WTC11 (cell line): Measurements from ENCODE around the gene DNAJC8. TPM values are rescaled to one million over a fixed set of nuclear protein-coding genes. Genes with fewer than 3 reads are reported as not detected.

Source experiments
- ATAC-seq: fragments of 200-7000 bp; cut with Tn5 transposase; 2 replicates; pipeline ENCODE4 v1.10.0; 2021; ENCODE audit warnings: mild to moderate bottlenecking, moderate library complexity
- CTCF ChIA-PET: fragments of 300-600 bp; sonication (Branson Sonifier 250); formaldehyde crosslinking; loops from one replicate; lab custom pipeline; 2021; ENCODE audit warnings: antibody characterized with exemption; lab: Charles Lee
- POLR2A ChIA-PET: fragments of 350-600 bp; sonication (Branson Sonifier 250); formaldehyde crosslinking; loops from one replicate; lab custom pipeline; 2021; ENCODE audit warnings: antibody characterized with exemption; lab: Charles Lee
- DNase-seq: peaks from one replicate; pipeline ENCODE4 v3.0.0; 2021; ENCODE audit warnings: low spot score
- H3K27ac Mint-ChIP-seq: 2 replicates; pipeline ENCODE4 v1.8.0; 2021; ENCODE audit warnings: mixed read lengths
- H3K27me3 Mint-ChIP-seq: 2 replicates; pipeline ENCODE4 v1.8.0; 2021; ENCODE audit warnings: low read depth, mild to moderate bottlenecking, moderate library complexity, mixed read lengths
- H3K36me3 Mint-ChIP-seq: 2 replicates; pipeline ENCODE4 v1.8.0; 2021; ENCODE audit warnings: mixed read lengths
- H3K4me1 Mint-ChIP-seq: 2 replicates; pipeline ENCODE4 v1.8.0; 2022; ENCODE audit warnings: mixed read lengths
- H3K4me3 Mint-ChIP-seq: 2 replicates; pipeline ENCODE4 v1.8.0; 2021; ENCODE audit warnings: mild to moderate bottlenecking, moderate library complexity, mixed read lengths
- H3K9me3 Mint-ChIP-seq: 2 replicates; pipeline ENCODE4 v1.8.0; 2021; ENCODE audit warnings: mixed read lengths
- AR ChIP-seq: fragments of 250-450 bp; sonication (Bioruptor Pico); IDR thresholded peaks from 2 replicates; pipeline ENCODE4 v1.9.0; 2021; ENCODE audit warnings: mild to moderate bottlenecking
- E2F4 ChIP-seq: sonication (generic); formaldehyde crosslinking; IDR thresholded peaks from 2 replicates; pipeline ENCODE4 v1.8.1; 2022; ENCODE audit warnings: low read depth, mild to moderate bottlenecking, moderate library complexity, missing genetic modification reagents, borderline replicate concordance
- FOXK1 ChIP-seq: sonication (generic); formaldehyde crosslinking; IDR thresholded peaks from 2 replicates; pipeline ENCODE4 v1.8.0; 2022; ENCODE audit warnings: mild to moderate bottlenecking, moderate library complexity, missing genetic modification reagents
- GTF2I ChIP-seq: fragments of 250-450 bp; sonication (Bioruptor Pico); conservative IDR thresholded peaks from 2 replicates; pipeline ENCODE4 v1.4.0; 2021; ENCODE audit warnings: mild to moderate bottlenecking
- JAZF1 ChIP-seq: fragments of 250-450 bp; sonication (Bioruptor Pico); IDR thresholded peaks from 2 replicates; pipeline ENCODE4 v1.9.0; 2021; ENCODE audit warnings: moderate library complexity, mild to moderate bottlenecking, inconsistent platforms
- PRRX2 ChIP-seq: fragments of 250-450 bp; sonication (Bioruptor Pico); IDR thresholded peaks from 2 replicates; pipeline ENCODE4 v1.8.0; 2021; ENCODE audit warnings: mild to moderate bottlenecking
- RELA ChIP-seq: sonication (generic); formaldehyde crosslinking; IDR thresholded peaks from 2 replicates; pipeline ENCODE4 v1.8.1; 2022; ENCODE audit warnings: missing genetic modification reagents, mild to moderate bottlenecking, borderline replicate concordance
- RORB ChIP-seq: fragments of 250-450 bp; sonication (Bioruptor Pico); IDR thresholded peaks from 2 replicates; pipeline ENCODE4 v1.9.0; 2021; ENCODE audit warnings: mild to moderate bottlenecking
- TP53 ChIP-seq: sonication (generic); formaldehyde crosslinking; IDR thresholded peaks from 2 replicates; pipeline ENCODE4 v1.8.1; 2023; ENCODE audit warnings: mild to moderate bottlenecking, missing genetic modification reagents
- ZNF138 ChIP-seq: sonication (generic); formaldehyde crosslinking; conservative IDR thresholded peaks from 2 replicates; pipeline ENCODE4 v1.8.1; 2022; ENCODE audit warnings: mild to moderate bottlenecking, moderate library complexity, missing genetic modification reagents
- ZNF396 ChIP-seq: fragments of 250-450 bp; sonication (Bioruptor Pico); IDR thresholded peaks from 2 replicates; pipeline ENCODE4 v1.8.0; 2021; ENCODE audit warnings: mild to moderate bottlenecking, moderate library complexity, borderline replicate concordance
- ZNF423 ChIP-seq: fragments of 250-450 bp; sonication (Bioruptor Pico); IDR thresholded peaks from 2 replicates; pipeline ENCODE4 v2.1.2; 2022; ENCODE audit warnings: mild to moderate bottlenecking, moderate library complexity
- total RNA-seq: library from RNA; stranded (reverse); gene quantifications from 3 replicates; pipeline ENCODE4 v1.2.3, GENCODE V29; 2021
- TF ChIP-seq, protein P1 (sequence below): sonication (generic); formaldehyde crosslinking; conservative IDR thresholded peaks from 2 replicates; pipeline ENCODE4 v1.8.1; 2023; ENCODE audit warnings: mild to moderate bottlenecking, low read depth, missing genetic modification reagents, moderate library complexity
- TF ChIP-seq, protein P2 (sequence below): sonication (generic); formaldehyde crosslinking; IDR thresholded peaks from 2 replicates; pipeline ENCODE4 v1.8.1; 2023; ENCODE audit warnings: mild to moderate bottlenecking, missing genetic modification reagents, moderate library complexity
- TF ChIP-seq, protein P3 (sequence below): sonication (generic); formaldehyde crosslinking; IDR thresholded peaks from 2 replicates; pipeline ENCODE4 v1.8.1; 2023; ENCODE audit warnings: mild to moderate bottlenecking, missing genetic modification reagents, borderline replicate concordance

DNAJC8 gene
- total RNA-seq, 1 experiment from 2014 or later = 112 TPM

GRCh38 chr1:28244549-28245251 lies 11.9 kb upstream of the DNAJC8 start (continued):
- TF ChIP-seq, protein P1, sequence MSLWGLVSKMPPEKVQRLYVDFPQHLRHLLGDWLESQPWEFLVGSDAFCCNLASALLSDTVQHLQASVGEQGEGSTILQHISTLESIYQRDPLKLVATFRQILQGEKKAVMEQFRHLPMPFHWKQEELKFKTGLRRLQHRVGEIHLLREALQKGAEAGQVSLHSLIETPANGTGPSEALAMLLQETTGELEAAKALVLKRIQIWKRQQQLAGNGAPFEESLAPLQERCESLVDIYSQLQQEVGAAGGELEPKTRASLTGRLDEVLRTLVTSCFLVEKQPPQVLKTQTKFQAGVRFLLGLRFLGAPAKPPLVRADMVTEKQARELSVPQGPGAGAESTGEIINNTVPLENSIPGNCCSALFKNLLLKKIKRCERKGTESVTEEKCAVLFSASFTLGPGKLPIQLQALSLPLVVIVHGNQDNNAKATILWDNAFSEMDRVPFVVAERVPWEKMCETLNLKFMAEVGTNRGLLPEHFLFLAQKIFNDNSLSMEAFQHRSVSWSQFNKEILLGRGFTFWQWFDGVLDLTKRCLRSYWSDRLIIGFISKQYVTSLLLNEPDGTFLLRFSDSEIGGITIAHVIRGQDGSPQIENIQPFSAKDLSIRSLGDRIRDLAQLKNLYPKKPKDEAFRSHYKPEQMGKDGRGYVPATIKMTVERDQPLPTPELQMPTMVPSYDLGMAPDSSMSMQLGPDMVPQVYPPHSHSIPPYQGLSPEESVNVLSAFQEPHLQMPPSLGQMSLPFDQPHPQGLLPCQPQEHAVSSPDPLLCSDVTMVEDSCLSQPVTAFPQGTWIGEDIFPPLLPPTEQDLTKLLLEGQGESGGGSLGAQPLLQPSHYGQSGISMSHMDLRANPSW = no peak
- no peak for TF ChIP-seq ZNF138 (CRISPR knock-in tag)
- TF ChIP-seq GTF2I (CRISPR knock-in tag) = no peak
- TF ChIP-seq TP53 (CRISPR knock-in tag) = no peak
- TF ChIP-seq ZNF423 (CRISPR knock-in tag) = no peak

GRCh38 chr1:28243685-28244311 lies 11.0 kb upstream of the DNAJC8 start:
- H3K27ac Mint-ChIP-seq = no peak overlapping the region
- no peaks in the 10 kb centered on the region for H3K27me3 Mint-ChIP-seq
- peaks cover 20% of the 10 kb centered on the region for H3K4me1 Mint-ChIP-seq
- no peak overlapping the region for H3K4me3 Mint-ChIP-seq
- no peak for DNase-seq
- ChIA-PET CTCF (no interaction called here), POLR2A (interaction anchor here (0.9 kb wide), 1 partner anchor 85 kb away, joined by 3 read pairs; no protein-coding TSS in a partner anchor)
- TF ChIP-seq E2F4 (CRISPR knock-in tag) (no peak), PRRX2 (CRISPR knock-in tag) (no peak), FOXK1 (CRISPR knock-in tag) (no peak), AR (CRISPR knock-in tag) (no peak), RELA (CRISPR knock-in tag) (no peak), RORB (CRISPR knock-in tag) (no peak), ZNF396 (CRISPR knock-in tag) (no peak), JAZF1 (CRISPR knock-in tag) (no peak)
- TF ChIP-seq, protein P2, sequence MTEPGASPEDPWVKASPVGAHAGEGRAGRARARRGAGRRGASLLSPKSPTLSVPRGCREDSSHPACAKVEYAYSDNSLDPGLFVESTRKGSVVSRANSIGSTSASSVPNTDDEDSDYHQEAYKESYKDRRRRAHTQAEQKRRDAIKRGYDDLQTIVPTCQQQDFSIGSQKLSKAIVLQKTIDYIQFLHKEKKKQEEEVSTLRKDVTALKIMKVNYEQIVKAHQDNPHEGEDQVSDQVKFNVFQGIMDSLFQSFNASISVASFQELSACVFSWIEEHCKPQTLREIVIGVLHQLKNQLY (CRISPR knock-in tag) = no peak
- TF ChIP-seq, protein P3, sequence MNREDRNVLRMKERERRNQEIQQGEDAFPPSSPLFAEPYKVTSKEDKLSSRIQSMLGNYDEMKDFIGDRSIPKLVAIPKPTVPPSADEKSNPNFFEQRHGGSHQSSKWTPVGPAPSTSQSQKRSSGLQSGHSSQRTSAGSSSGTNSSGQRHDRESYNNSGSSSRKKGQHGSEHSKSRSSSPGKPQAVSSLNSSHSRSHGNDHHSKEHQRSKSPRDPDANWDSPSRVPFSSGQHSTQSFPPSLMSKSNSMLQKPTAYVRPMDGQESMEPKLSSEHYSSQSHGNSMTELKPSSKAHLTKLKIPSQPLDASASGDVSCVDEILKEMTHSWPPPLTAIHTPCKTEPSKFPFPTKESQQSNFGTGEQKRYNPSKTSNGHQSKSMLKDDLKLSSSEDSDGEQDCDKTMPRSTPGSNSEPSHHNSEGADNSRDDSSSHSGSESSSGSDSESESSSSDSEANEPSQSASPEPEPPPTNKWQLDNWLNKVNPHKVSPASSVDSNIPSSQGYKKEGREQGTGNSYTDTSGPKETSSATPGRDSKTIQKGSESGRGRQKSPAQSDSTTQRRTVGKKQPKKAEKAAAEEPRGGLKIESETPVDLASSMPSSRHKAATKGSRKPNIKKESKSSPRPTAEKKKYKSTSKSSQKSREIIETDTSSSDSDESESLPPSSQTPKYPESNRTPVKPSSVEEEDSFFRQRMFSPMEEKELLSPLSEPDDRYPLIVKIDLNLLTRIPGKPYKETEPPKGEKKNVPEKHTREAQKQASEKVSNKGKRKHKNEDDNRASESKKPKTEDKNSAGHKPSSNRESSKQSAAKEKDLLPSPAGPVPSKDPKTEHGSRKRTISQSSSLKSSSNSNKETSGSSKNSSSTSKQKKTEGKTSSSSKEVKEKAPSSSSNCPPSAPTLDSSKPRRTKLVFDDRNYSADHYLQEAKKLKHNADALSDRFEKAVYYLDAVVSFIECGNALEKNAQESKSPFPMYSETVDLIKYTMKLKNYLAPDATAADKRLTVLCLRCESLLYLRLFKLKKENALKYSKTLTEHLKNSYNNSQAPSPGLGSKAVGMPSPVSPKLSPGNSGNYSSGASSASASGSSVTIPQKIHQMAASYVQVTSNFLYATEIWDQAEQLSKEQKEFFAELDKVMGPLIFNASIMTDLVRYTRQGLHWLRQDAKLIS (CRISPR knock-in tag) = no peak
- no peaks in the 10 kb centered on the region for H3K9me3 Mint-ChIP-seq
- no peak for ATAC-seq
- no peaks in the 10 kb centered on the region for H3K36me3 Mint-ChIP-seq
